RWPE2 (cell line): ENCODE measurements around the gene UBR2.
"Not testable (repeated sequence)": the region's sequence is repeated elsewhere in the genome, so short reads cannot be mapped to it uniquely, and the experiment has no call there.

ENCODE experiments used
- ATAC-seq: fragments of 200-7000 bp; cut with Tn5 transposase; 3 replicates; pipeline ENCODE4 v1.9.1; 2021; ENCODE audit warnings: low read depth
- DNase-seq: peaks from one replicate; pipeline ENCODE4 v3.0.0-alpha.2; 2020; ENCODE audit warnings: low spot score
- H3K27ac ChIP-seq: fragments of 450-650 bp; 2 replicates; pipeline ENCODE4 v1.5.1; 2017; ENCODE audit warnings: mild to moderate bottlenecking; ENCODE audit not compliant: poor library complexity, severe bottlenecking
- H3K27me3 ChIP-seq: fragments of 250-450 bp; sonication (Bioruptor Pico); 2 replicates; pipeline ENCODE4 v1.5.1; 2021; ENCODE audit warnings: mild to moderate bottlenecking, moderate library complexity; ENCODE audit not compliant: insufficient read depth, poor library complexity, severe bottlenecking
- H3K36me3 ChIP-seq: fragments of 250-450 bp; sonication (Bioruptor Pico); 2 replicates; pipeline ENCODE4 v1.5.1; 2020; ENCODE audit warnings: low read depth, mild to moderate bottlenecking, moderate library complexity
- H3K4me1 ChIP-seq: fragments of 250-450 bp; sonication (Bioruptor Pico); 2 replicates; pipeline ENCODE4 v1.5.1; 2021; ENCODE audit warnings: mild to moderate bottlenecking, moderate library complexity; ENCODE audit not compliant: insufficient read depth, poor library complexity, severe bottlenecking
- H3K4me3 ChIP-seq: fragments of 250-450 bp; sonication (Bioruptor Pico); 2 replicates; pipeline ENCODE4 v1.5.1; 2021; ENCODE audit warnings: mild to moderate bottlenecking, moderate library complexity; ENCODE audit not compliant: severe bottlenecking
- H3K9me3 ChIP-seq: fragments of 250-450 bp; sonication (Bioruptor Pico); 2 replicates; pipeline ENCODE4 v1.5.1; 2021; ENCODE audit warnings: mild to moderate bottlenecking, moderate library complexity; ENCODE audit not compliant: severe bottlenecking
- CTCF ChIP-seq: fragments of 450-650 bp; IDR thresholded peaks from one replicate; pipeline ENCODE4 v1.5.1; 2017; ENCODE audit warnings: mild to moderate bottlenecking, moderate library complexity; ENCODE audit not compliant: poor library complexity, severe bottlenecking

Gene UBR2

GRCh38 chr6:42702200-42702599, 138.4 kb downstream of the UBR2 start:
- Histone ChIP-seq H3K9me3 (no peaks in the 10 kb centered on the region), H3K4me3 (no peak overlapping the region), H3K27ac (peak overlapping the region; percentile 60), H3K27me3 (no peaks in the 10 kb centered on the region), H3K36me3 (no peaks in the 10 kb centered on the region), H3K4me1 (no peaks in the 10 kb centered on the region)
- peak; percentile 87 for ATAC-seq
- DNase-seq: no peak
- no peak for TF ChIP-seq CTCF

GRCh38 chr6:42702786-42703185, 139.0 kb downstream of the UBR2 start:
- not testable (repeated sequence) for DNase-seq, H3K27ac ChIP-seq, H3K27me3 ChIP-seq, H3K9me3 ChIP-seq, H3K36me3 ChIP-seq, H3K4me3 ChIP-seq, ATAC-seq, H3K4me1 ChIP-seq

- no peak for ATAC-seq
- H3K4me3 ChIP-seq: no peak overlapping the region
- TF ChIP-seq CTCF: no peak
- no peaks in the 10 kb centered on the region for H3K4me1 ChIP-seq
- no peaks in the 10 kb centered on the region for H3K9me3 ChIP-seq
- no peak overlapping the region for H3K27ac ChIP-seq
- no peak for DNase-seq
- H3K27me3 ChIP-seq: no peaks in the 10 kb centered on the region
- no peaks in the 10 kb centered on the region for H3K36me3 ChIP-seq
Measured at GRCh38 chr6:42704251-42704936, 140.6 kb downstream of the UBR2 start.

- ATAC-seq (peak; percentile 26; the same call in 1 of the 3 replicates), DNase-seq (no peak)
- H3K9me3 ChIP-seq: no peaks in the 10 kb centered on the region
- no peak for TF ChIP-seq CTCF
- H3K4me3 ChIP-seq: no peak overlapping the region
- no peak overlapping the region for H3K27ac ChIP-seq
- H3K27me3 ChIP-seq: no peaks in the 10 kb centered on the region
- H3K36me3 ChIP-seq: no peaks in the 10 kb centered on the region
- H3K4me1 ChIP-seq: no peaks in the 10 kb centered on the region
Measured at GRCh38 chr6:42704937-42705374, 141.1 kb downstream of the UBR2 start.

GRCh38 chr6:42707595-42707994, 143.8 kb downstream of the UBR2 start:
- Histone ChIP-seq H3K9me3 (no peaks in the 10 kb centered on the region), H3K27ac (no peak overlapping the region), H3K27me3 (no peaks in the 10 kb centered on the region), H3K4me3 (no peak overlapping the region), H3K36me3 (no peaks in the 10 kb centered on the region), H3K4me1 (no peaks in the 10 kb centered on the region)
- DNase-seq: no peak
- TF ChIP-seq CTCF: no peak
- ATAC-seq: no peak
